ENCODE results near the gene CLASP2.
"Not testable (repeated sequence)": the region's sequence is repeated elsewhere in the genome, so short reads cannot be mapped to it uniquely, and the experiment has no call there.

CLASP2 gene

GRCh38 chr3:33682770-33683169 lies 35.3 kb downstream of the CLASP2 start:
- DNase-seq = no peak

DNA sequence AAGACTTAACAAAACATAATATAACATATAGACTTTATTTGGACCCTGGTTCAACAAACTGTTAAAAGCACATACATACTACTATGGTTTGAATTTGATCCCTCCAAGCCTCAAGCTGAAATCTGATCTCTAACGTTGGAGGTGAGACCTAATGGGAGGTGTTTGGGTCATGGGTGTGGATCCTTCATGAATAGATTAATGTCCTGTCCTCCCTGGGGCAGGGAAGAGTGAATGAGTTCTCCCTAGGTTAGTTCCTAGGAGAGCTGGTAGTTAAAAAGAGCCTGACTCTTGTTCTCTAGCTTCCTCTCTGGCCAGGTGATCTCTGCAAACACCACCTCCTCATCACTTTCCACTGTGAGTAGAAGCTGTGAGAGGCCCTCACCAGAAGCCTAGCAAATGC lies 36.4 kb downstream of the CLASP2 start:
- no peak for DNase-seq

- no peak for DNase-seq
Observed at GRCh38 chr3:33678073-33678472, 40.0 kb downstream of the CLASP2 start.

DNA sequence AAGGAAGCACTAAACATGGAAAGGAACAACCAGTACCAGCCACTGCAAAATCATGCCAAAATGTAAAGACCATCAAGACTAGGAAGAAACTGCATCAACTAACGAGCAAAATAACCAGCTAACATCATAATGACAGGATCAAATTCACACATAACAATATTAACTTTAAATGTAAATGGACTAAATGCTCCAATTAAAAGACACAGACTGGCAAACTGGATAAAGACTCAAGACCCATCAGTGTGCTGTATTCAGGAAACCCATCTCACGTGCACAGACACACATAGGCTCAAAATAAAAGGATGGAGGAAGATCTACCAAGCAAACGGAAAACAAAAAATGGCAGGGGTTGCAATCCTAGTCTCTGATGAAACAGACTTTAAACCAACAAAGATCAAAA lies 44.6 kb downstream of the CLASP2 start:
- not testable (repeated sequence) for DNase-seq

DNA sequence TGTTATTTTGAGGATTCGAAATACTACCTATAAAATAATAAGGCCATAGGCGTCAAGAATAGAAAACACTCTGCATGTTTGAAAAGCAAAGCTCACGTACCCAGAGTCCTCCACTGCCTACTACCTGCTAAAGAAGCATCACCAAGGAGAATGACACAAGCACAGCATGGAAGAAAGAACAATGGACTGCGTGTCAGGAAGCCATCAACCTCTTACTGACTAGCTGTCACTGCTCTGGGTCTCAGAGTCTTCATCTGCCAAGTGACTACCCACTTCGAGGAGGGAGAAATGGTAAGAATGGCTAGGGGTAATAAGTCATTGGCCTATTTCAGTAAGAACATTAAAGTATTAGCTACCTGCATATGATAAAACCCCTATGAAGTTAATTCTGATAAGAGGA lies 49.4 kb downstream of the CLASP2 start:
- no peak for DNase-seq

- no peak for DNase-seq
Observed at GRCh38 chr3:33665294-33665693, 52.8 kb downstream of the CLASP2 start.

- DNase-seq = peak in 1 of 2 experiments; percentile 17
Observed at GRCh38 chr3:33664195-33664594, 53.9 kb downstream of the CLASP2 start.

- DNase-seq = no peak
Observed at GRCh38 chr3:33663042-33663441, 55.0 kb downstream of the CLASP2 start.

DNA sequence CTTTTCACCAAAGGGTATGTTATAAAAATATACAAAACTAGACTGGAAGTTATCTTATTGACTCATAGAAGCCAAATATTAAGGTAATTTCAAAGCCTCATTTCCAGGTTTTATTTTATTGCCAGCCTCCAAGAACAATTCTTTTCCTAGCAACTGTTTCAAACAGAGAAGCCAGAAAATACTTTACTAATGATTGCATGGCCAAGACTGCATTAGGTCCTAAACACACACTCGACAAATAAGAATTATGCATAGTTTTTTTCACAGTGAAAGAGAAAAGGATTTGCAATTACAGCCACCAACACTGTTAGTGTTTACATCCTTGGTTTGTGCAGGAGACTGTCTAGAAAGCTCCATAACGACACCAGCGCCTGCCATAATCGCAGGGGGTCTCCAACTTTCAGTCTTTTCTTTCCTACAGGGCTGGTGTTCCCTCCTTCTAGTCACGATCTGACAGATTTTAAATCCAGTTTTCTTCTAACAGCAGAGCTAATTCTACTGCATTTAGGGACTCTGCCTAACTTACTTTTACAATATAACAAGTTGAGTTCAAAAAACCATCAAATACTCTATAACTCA lies 58.1 kb downstream of the CLASP2 start:
- DNase-seq = no peak

GRCh38 chr3:33658991-33659848 lies 58.8 kb downstream of the CLASP2 start:
- no peak for DNase-seq

GRCh38 chr3:33658621-33658990 lies 59.4 kb downstream of the CLASP2 start:
- DNase-seq = no peak

- DNase-seq = no peak
Observed at GRCh38 chr3:33658039-33658438, 60.0 kb downstream of the CLASP2 start.

DNA sequence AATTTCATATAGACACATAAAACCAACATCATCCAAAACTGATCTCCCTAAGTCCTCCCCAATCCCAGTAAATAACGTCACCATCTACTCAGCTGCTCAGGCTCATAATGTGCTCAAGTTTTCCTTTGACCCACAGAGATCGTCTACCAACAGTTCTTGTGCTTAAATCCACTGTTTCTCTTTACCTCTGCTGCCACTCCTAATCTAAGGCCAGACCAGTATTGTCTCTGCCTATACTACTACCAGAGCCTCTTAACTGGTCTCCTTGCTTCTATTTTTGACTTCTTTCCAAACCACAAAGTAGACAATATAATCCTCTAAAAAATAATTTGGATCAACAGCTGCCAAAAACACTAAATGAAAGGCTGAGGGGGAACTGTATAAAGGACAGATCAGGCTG lies 65.3 kb downstream of the CLASP2 start:
- DNase-seq = no peak

GRCh38 chr3:33651101-33651500 lies 67.0 kb downstream of the CLASP2 start:
- DNase-seq = not testable (repeated sequence)

DNA sequence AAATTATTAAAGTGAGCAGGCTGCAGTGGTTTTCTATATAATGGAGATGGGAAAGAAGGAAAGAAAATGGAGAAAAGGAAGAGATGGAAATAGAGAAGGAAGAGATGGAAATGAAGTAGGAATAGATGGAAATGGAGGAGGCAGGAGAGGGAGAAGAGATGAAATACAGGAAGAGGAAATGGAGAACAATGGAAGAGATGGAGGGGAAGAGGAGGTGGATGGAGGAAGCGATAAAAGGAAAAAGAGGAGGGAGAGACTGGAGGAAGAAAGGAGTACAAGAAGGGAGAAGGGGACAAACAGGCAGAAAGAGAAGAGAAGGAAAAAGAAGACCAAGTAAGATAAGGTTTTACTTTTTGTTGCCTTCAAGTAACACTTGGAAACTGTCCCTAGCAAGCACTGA lies 67.6 kb downstream of the CLASP2 start:
- no peak for DNase-seq

- DNase-seq = no peak
Observed at GRCh38 chr3:33648793-33649192, 69.3 kb downstream of the CLASP2 start.

DNA sequence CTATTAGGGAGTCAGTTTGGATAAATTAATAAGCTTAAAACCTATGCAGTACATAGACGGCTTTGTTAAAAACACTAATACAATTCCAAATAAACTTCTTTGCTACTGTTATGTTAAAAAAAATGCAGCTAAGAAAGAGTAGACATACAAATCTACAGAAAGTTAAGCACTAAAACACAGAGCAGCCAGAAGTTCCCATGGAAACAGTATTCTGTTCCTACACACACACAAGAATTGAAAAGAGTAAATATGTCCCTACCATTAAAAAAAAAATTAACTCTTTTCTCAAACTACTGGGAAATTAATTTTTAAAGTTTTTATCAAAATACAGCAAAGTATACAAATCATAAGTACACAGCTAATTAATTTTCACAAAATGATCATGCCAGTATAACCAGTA lies 71.6 kb downstream of the CLASP2 start:
- DNase-seq = no peak

GRCh38 chr3:33645060-33645647 lies 72.9 kb downstream of the CLASP2 start:
- DNase-seq = no peak

GRCh38 chr3:33644582-33644981 lies 73.5 kb downstream of the CLASP2 start:
- DNase-seq = no peak

- no peak for DNase-seq
Observed at GRCh38 chr3:33642806-33643205, 75.2 kb downstream of the CLASP2 start.

DNA sequence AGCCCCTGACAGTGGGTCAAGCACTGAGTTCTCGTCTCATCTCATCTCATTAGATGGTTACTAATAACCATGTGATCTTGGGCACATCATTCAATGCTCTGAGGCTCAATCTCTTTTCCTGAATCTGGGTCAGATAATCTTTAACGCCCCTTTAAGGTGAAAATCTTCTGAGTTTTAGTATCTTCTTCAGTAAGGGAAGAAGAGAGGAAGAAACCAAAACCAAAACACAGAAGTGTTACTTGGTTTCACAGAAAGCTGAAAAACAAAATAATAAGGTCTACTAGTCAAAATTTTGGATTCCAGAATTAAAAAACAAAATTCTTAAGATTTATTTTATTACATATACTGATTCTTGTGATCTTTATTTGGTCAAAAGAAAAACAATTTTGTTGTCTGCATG lies 78.2 kb downstream of the CLASP2 start:
- DNase-seq = no peak

DNA sequence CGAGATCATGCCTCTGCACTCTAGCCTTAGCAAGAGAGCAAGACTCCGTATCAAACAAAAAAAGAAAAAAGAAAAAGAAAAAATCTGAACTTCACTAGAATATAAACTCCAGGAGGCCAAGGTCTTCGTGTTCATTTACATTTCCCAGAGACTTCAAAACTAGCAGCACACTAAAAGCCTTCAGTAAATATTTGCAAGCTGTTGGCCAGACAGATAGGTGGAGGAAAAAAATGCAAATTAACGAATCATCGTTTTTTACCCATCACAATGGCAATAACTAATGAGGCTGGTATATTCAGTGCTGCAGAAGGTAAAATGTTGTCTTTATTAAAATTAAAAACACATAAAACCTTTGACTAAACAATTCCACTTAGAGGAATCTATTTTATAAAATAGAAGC lies 80.6 kb downstream of the CLASP2 start:
- no peak for DNase-seq

- DNase-seq = peak in 1 of 2 experiments; percentile 71
Observed at GRCh38 chr3:33636125-33636850, 81.8 kb downstream of the CLASP2 start.

DNA sequence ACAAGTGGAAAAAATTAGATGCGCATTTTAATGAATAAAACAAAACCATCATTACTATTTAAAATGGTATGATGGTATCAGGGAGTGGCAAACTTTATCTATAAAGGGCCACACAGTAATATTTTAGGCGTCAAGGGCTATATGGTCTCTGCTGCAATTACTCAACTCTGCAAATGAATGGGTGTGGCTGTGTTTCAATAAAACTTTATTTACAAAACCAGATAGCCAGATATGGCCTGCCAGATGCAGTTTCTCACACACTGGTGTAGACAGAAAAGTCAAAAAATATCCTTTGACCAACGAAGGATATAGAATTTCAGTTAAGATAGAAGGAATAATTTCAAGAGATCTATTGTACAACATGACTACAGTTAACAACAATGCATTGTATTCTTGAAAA lies 83.8 kb downstream of the CLASP2 start:
- DNase-seq = no peak

All from SW 1271 (cell line).